Astrocyte of the spinal cord (primary cell): ENCODE measurements around the gene LIPH.
"Not testable (repeated sequence)": the region's sequence is repeated elsewhere in the genome, so short reads cannot be mapped to it uniquely, and the experiment has no call there.

Experiments
- DNase-seq: peaks from one replicate; pipeline ENCODE4 v3.0.0; 2011; ENCODE audit warnings: low read depth, low spot score
- H3K4me3 ChIP-seq: 2 replicates; pipeline ENCODE4 v1.5.1; 2011; ENCODE audit warnings: low read depth, mild to moderate bottlenecking, low read length, moderate library complexity
- CTCF ChIP-seq: IDR thresholded peaks from 2 replicates; pipeline ENCODE4 v1.5.1; 2012; ENCODE audit warnings: low read depth, mild to moderate bottlenecking, low read length, inconsistent platforms
- in situ Hi-C: cut with HindIII; loops from 2 replicates; pipeline ENCODE4 v1.10.0; 2017; ENCODE audit warnings: low sequenced_read_pairs

LIPH gene

GRCh38 chr3:185469542-185469941 lies 82.8 kb downstream of the LIPH start:
- in situ Hi-C loops = no loop called here
- H3K4me3 ChIP-seq = no peak overlapping the region
- no peak for DNase-seq
- TF ChIP-seq CTCF = no peak

GRCh38 chr3:185466123-185466522 lies 86.3 kb downstream of the LIPH start:
- in situ Hi-C loops, H3K4me3 ChIP-seq, DNase-seq: not testable (repeated sequence)

GRCh38 chr3:185465471-185465870 lies 86.9 kb downstream of the LIPH start:
- in situ Hi-C loops = no loop called here

GRCh38 chr3:185460719-185461350 lies 91.6 kb downstream of the LIPH start:
- peak; percentile 34 for TF ChIP-seq CTCF
- DNase-seq = peak; percentile 16
- in situ Hi-C loops = no loop called here
- no peak overlapping the region for H3K4me3 ChIP-seq

More at GRCh38 chr3:185465471-185465870, 86.9 kb downstream of the LIPH start:
- no peak for TF ChIP-seq CTCF
- DNase-seq = no peak
- no peak overlapping the region for H3K4me3 ChIP-seq

- no peak for DNase-seq
- no peak for TF ChIP-seq CTCF
- in situ Hi-C loops = no loop called here
- H3K4me3 ChIP-seq = no peak overlapping the region
Measured at GRCh38 chr3:185460309-185460708, 92.1 kb downstream of the LIPH start.

- H3K4me3 ChIP-seq = no peak overlapping the region
- no peak for DNase-seq
- in situ Hi-C loops = no loop called here
- TF ChIP-seq CTCF = no peak
Measured at GRCh38 chr3:185457376-185457775, 95.0 kb downstream of the LIPH start.
